Neural progenitor cell (in vitro differentiated cells): ENCODE measurements around the gene DMAC2.

ENCODE experiments used
- CTCF ChIP-seq: fragments of 200-600 bp; sonication (generic); IDR thresholded peaks from 2 replicates; pipeline ENCODE4 v1.5.1; 2017; ENCODE audit warnings: antibody characterized with exemption, mild to moderate bottlenecking
- EZH2 ChIP-seq: fragments of 200-600 bp; sonication (generic); IDR thresholded peaks from 2 replicates; pipeline ENCODE4 v1.6.1; 2017; ENCODE audit warnings: antibody characterized with exemption, mild to moderate bottlenecking, moderate library complexity

DNA sequence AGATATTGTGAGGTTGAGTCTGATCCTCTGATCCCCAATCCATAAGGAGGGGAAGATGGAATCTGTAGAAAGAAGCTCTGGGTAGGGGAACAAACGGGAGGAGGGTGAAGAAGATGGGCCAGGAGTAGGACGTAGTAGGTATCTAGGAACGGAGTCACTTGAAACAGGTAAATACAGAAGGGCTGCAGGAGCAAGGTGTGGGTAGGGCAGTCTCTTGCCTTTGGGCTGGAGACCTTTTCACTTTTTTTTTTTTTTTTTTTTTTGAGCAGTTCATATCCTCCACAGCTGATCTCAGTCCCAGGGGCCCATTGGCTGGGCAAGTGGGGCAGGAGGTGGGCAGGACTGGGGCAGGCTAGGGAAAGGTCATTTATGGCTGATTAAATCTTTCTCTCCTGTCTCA is 40.6 kb downstream of the DMAC2 start:
- TF ChIP-seq EZH2 (no peak), CTCF (no peak)
